Right lobe of liver (tissue), 6 donors: Measurements from ENCODE around the gene SAP130. TPM values are rescaled to one million over a fixed set of nuclear protein-coding genes. Genes with fewer than 3 reads are reported as not detected.
"Not testable (repeated sequence)": the region's sequence is repeated elsewhere in the genome, so short reads cannot be mapped to it uniquely, and the experiment has no call there.

Source experiments
- ATAC-seq, 4 donors: fragments of 200-7000 bp; cut with Tn5 transposase; one replicate each; pipeline ENCODE4 v1.9.1; 2020; ENCODE audit warnings: mild to moderate bottlenecking in 4 of 4, moderate library complexity in 4 of 4
- DNase-seq, 3 donors: peaks; one replicate each; pipeline ENCODE4 v3.0.0-alpha.2; 2020
- H3K27ac ChIP-seq, 3 donors: fragments of 200-600 bp; one replicate each; pipeline ENCODE4 v1.8.0; 2022
- H3K27me3 ChIP-seq, 2 donors: fragments of 200-600 bp; one replicate each; pipeline ENCODE4 v1.8.0; 2022
- H3K36me3 ChIP-seq, 4 donors: fragments of 200-600 bp; sonication (generic) in 1 of 4; one replicate each; pipeline versions ENCODE4 v1.5.1 to v1.8.0; 2017 to 2022; ENCODE audit warnings: control low read depth in 1 of 4
- H3K4me1 ChIP-seq, 4 donors: fragments of 200-600 bp; sonication (generic) in 1 of 4; one replicate each; pipeline versions ENCODE4 v1.5.1 to v1.8.0; 2017 to 2022; ENCODE audit warnings: control low read depth in 1 of 4
- H3K4me3 ChIP-seq, 3 donors: fragments of 200-600 bp; one replicate each; pipeline ENCODE4 v1.8.0; 2022
- H3K9me3 ChIP-seq, 4 donors: fragments of 200-600 bp; sonication (generic) in 1 of 4; one replicate each; pipeline versions ENCODE4 v1.5.1 to v1.8.0; 2017 to 2022; ENCODE audit warnings: control low read depth in 1 of 4
- POLR2A ChIP-seq: fragments of 450-650 bp; IDR thresholded peaks from one replicate; pipeline ENCODE4 v1.6.1; 2017; ENCODE audit warnings: antibody characterized with exemption, mild to moderate bottlenecking
- WGBS: methylation state at CpG from one replicate; pipeline ENCODE4 v1.1.6; 2018; ENCODE audit warnings: low coverage, low lambda C conversion rate; ENCODE audit not compliant: insufficient coverage; ENCODE audit errors: missing lambda C conversion rate; 5-methylcytosine and 5-hydroxymethylcytosine counted together
- intact Hi-C, 2 donors: fragments of 100-400 bp; cut with DNase I; formaldehyde crosslinking; loops; one replicate each; pipeline versions ENCODE4 v1.11.2 to v1.14.1; 2022
- total RNA-seq, 6 experiments: library from RNA; depleted of rRNA in 2 of 6; stranded (reverse); fragments of >200 nt in 2 of 6; fragmentation: NEBNext Ultra II Directional in 3 of 6; extraction: Animal tissue kit (Norgen Biotek cat#: 25700) in 3 of 6; gene quantifications; one replicate each; pipeline versions ENCODE4 v1.1.0 to v1.2.4, GENCODE V29; 2016 to 2023
- TF ChIP-seq, protein P1 (sequence below), 4 donors: fragments of 200-600 bp in 3 of 4; fragments of 450-650 bp in 1 of 4; IDR thresholded peaks; one replicate each; pipeline versions ENCODE4 v1.5.1 to v1.8.0; 2016 to 2022; ENCODE audit warnings: antibody characterized with exemption in 4 of 4, mild to moderate bottlenecking in 2 of 4
- donor health status: DM: no; HTN: yes; CAD: no.
- donor health status: DM: no; HTN: no; CAD: no.
- donor health status: DM: no; HTN: no; CAD: no.
- donor health status: DM: no; HTN: yes; CAD: no.
- donor health status: DM: no; HTN: yes; CAD: no.

The SAP130 gene
- total RNA-seq, 6 experiments from 2014 or later = 5.0 to 11.5 (median 9.1) TPM

DNA sequence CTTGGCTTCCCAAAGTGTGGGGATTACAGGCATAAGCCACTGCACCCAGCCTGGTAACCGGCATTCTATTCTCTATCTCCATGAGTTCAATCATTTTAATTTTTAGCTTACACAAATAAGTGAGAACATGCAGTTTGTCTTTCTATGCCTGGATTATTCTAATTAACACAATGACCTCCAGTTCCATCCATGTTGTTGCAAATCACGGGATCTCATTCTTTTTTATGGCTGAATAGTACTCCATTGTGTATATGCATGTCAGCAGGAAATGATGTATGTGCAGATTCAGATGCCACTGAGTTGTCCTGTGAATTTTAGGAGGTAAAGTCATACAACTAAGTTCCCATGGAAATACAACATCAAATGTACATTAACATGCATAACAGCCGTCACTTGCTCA is 117.4 kb downstream of the SAP130 start:
- WGBS = 90% methylated on average over 3 of the region's 3 CpGs
- H3K27ac ChIP-seq = no peak overlapping the region
- TF ChIP-seq POLR2A = no peak
- TF ChIP-seq, protein P1, sequence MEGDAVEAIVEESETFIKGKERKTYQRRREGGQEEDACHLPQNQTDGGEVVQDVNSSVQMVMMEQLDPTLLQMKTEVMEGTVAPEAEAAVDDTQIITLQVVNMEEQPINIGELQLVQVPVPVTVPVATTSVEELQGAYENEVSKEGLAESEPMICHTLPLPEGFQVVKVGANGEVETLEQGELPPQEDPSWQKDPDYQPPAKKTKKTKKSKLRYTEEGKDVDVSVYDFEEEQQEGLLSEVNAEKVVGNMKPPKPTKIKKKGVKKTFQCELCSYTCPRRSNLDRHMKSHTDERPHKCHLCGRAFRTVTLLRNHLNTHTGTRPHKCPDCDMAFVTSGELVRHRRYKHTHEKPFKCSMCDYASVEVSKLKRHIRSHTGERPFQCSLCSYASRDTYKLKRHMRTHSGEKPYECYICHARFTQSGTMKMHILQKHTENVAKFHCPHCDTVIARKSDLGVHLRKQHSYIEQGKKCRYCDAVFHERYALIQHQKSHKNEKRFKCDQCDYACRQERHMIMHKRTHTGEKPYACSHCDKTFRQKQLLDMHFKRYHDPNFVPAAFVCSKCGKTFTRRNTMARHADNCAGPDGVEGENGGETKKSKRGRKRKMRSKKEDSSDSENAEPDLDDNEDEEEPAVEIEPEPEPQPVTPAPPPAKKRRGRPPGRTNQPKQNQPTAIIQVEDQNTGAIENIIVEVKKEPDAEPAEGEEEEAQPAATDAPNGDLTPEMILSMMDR (IDR thresholded peaks at IDR 0.05) = no peak
- no peaks in the 10 kb centered on the region for H3K4me1 ChIP-seq
- intact Hi-C loops = no loop called here
- H3K36me3 ChIP-seq = no peaks in the 10 kb centered on the region
- no peak for DNase-seq
- no peaks in the 10 kb centered on the region for H3K27me3 ChIP-seq
- H3K4me3 ChIP-seq = no peak overlapping the region
- ATAC-seq = no peak
- H3K9me3 ChIP-seq = no peaks in the 10 kb centered on the region

- TF ChIP-seq, protein P1 (IDR thresholded peaks at IDR 0.05) = no peak
- no peak for TF ChIP-seq POLR2A
- no peak for DNase-seq
Observed at GRCh38 chr2:127909019-127909418, 118.8 kb downstream of the SAP130 start.

DNA sequence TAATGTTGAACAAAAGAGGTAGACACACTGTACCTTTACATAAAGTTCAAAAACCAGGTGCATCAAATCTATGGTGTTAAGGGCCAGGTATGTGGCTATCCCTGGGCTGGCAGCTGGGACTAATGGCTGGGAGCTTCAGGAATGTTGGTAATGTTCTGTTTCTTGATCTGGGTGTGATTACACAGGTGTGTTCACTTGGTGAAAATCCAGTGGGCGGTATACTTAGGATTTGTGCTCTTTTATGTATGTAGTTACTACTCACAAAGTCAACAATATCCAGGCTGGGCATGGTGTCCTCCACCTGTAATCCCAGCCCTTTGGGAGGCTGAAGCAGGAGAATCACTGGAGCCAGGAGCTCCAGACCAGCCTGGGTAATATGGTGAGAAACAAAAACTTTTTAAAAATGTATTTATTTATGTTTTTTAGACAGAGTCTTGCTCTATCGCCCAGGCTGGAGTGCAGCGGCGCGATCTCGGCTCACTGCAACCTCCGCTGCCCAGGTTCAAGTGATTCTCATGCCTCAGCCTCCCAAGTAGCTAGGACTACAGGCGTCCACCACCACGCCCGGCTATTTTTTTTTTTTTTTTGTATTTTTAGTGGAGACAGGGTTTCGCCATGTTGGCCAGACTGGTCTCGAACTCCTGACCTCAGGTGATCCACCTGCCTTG is 120.0 kb downstream of the SAP130 start:
- ATAC-seq, DNase-seq, H3K9me3 ChIP-seq, H3K27ac ChIP-seq, intact Hi-C loops, H3K4me3 ChIP-seq, H3K36me3 ChIP-seq, H3K4me1 ChIP-seq, H3K27me3 ChIP-seq: not testable (repeated sequence)
- WGBS = 94% methylated on average over 9 of the region's 12 CpGs

More at GRCh38 chr2:127909019-127909418, 118.8 kb downstream of the SAP130 start:
- Histone ChIP-seq H3K27me3 (no peaks in the 10 kb centered on the region), H3K27ac (no peak overlapping the region), H3K9me3 (no peaks in the 10 kb centered on the region), H3K4me1 (no peaks in the 10 kb centered on the region), H3K4me3 (no peak overlapping the region), H3K36me3 (no peaks in the 10 kb centered on the region)
- ATAC-seq = peak; percentile 31 to 70 (median 50)
- 57% methylated on average over 3 of the region's 6 CpGs for WGBS
- intact Hi-C loops = no loop called here

- H3K36me3 ChIP-seq = no peaks in the 10 kb centered on the region
- H3K27ac ChIP-seq = no peak overlapping the region
- no peak overlapping the region for H3K4me3 ChIP-seq
- no peaks in the 10 kb centered on the region for H3K4me1 ChIP-seq
- ATAC-seq = peak; percentile 39 to 76 (median 60)
- TF ChIP-seq, protein P1 (IDR thresholded peaks at IDR 0.05) = no peak
- no peak for TF ChIP-seq POLR2A
- DNase-seq = peak in 1 of 3 donors; percentile 55
- intact Hi-C loops = no loop called here
- no peaks in the 10 kb centered on the region for H3K9me3 ChIP-seq
- H3K27me3 ChIP-seq = no peaks in the 10 kb centered on the region
- 30% methylated on average over 5 of the region's 21 CpGs for WGBS
Observed at GRCh38 chr2:127906206-127906926, 121.5 kb downstream of the SAP130 start.
